Esophagus (tissue), 2 donors: ENCODE results near the gene MYO15A. TPM values are rescaled to one million over a fixed set of nuclear protein-coding genes. Genes with fewer than 3 reads are reported as not detected.

Experiments used
- H3K27ac ChIP-seq, 2 donors: one replicate each; pipeline ENCODE4 v1.5.1; 2013; ENCODE audit warnings: low read depth in 2 of 2, mild to moderate bottlenecking in 2 of 2, inconsistent platforms in 1 of 2, low read length in 1 of 2, moderate library complexity in 1 of 2
- H3K27me3 ChIP-seq, 2 donors: one replicate each; pipeline ENCODE4 v1.6.1; 2013; ENCODE audit warnings: low read length in 2 of 2, control low read depth in 1 of 2, mild to moderate bottlenecking in 1 of 2; ENCODE audit not compliant: insufficient read depth in 2 of 2, control insufficient read depth in 1 of 2
- H3K36me3 ChIP-seq, 2 donors: one replicate each; pipeline ENCODE4 v1.6.1; 2013; ENCODE audit warnings: low read length in 1 of 2; ENCODE audit not compliant: control insufficient read depth in 2 of 2, insufficient read depth in 2 of 2
- H3K4me1 ChIP-seq, 2 donors: one replicate each; pipeline ENCODE4 v1.6.1; 2013; ENCODE audit warnings: low read length in 1 of 2; ENCODE audit not compliant: control insufficient read depth in 2 of 2, insufficient read depth in 2 of 2
- H3K4me3 ChIP-seq, 2 donors: one replicate each; pipeline ENCODE4 v1.5.1; 2013; ENCODE audit warnings: low read length in 2 of 2, mild to moderate bottlenecking in 2 of 2, low read depth in 1 of 2, moderate library complexity in 1 of 2
- H3K9me3 ChIP-seq, 2 donors: one replicate each; pipeline ENCODE4 v1.6.1; 2013; ENCODE audit warnings: mild to moderate bottlenecking in 2 of 2, low read depth in 1 of 2, low read length in 1 of 2, moderate library complexity in 1 of 2; ENCODE audit not compliant: control insufficient read depth in 2 of 2, insufficient read depth in 1 of 2
- WGBS, 2 donors: extraction: QIAGEN DNeasy Blood & Tissue Kit; methylation state at CpG; one replicate each; pipeline ENCODE4 v1.1.7; 2013; 5-methylcytosine and 5-hydroxymethylcytosine counted together
- polyA plus RNA-seq, 2 donors: library from polyadenylated mRNA; stranded (reverse); fragments of 200-250 nt; gene quantifications; one replicate each; pipeline ENCODE4 v1.2.3, GENCODE V29; 2013
- donor health status: healthy with polysubstance abuse.
- donor health status: Bipolar disorder and iron deficiency.

Gene MYO15A
- polyA plus RNA-seq, 2 donors, result 0.51 to 0.68 TPM

DNA sequence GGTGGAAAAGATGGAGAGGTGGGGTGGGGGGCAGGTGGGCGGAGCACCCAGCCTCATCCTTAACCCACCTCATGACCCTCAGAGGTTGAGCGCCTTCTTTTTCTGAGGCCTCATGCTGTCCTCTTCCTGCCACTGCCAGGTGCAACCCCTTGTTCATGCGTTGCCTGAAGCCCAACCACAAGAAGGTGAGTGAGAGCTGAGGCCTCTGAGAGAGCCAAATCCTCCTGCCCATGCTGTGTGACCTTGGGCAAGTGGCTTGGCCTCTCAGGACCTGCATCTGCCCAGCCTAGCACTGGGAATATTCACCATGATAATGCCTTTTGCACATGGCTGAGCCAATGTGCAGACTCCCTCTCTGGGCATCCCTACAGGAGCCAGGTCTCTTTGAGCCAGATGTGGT, 32.1 kb downstream of the MYO15A start:
- Histone ChIP-seq H3K27me3 (no peaks in the 10 kb centered on the region), H3K9me3 (no peaks in the 10 kb centered on the region), H3K4me1 (no peaks in the 10 kb centered on the region), H3K4me3 (no peak overlapping the region), H3K36me3 (no peaks in the 10 kb centered on the region), H3K27ac (no peak overlapping the region)
- WGBS, 2 donors, result 73 to 87% methylated on average over 3 of the region's 3 CpGs

DNA sequence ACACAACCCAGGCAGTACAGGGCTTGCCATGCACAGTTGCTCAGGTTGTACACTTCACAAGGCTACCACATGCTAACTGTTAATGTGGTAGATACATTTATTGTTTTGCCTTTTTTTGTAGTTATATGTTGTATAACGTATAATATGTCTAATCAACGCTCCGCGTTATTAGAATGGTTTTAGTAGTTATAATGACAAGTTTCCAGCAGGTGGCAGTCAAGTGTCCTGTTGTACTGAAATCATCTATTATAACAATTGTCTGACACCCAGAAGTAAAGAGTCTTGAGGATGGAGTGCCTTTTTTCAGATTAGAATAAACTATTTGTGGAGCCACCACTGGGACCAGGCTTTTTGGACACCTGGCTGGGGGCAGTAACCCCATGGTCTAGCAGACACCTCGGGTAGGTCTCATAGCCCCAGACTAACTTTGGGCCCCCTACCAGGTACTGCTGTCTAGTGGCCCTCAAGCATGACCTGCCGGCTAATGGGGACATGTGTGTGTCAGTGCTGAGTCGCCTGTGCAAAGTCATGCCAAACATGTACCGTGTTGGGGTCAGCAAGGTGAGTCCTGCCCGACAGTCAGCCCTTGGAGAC, 32.8 kb downstream of the MYO15A start:
- Histone ChIP-seq H3K4me3 (no peak overlapping the region), H3K9me3 (no peaks in the 10 kb centered on the region), H3K36me3 (no peaks in the 10 kb centered on the region), H3K27ac (no peak overlapping the region), H3K27me3 (no peaks in the 10 kb centered on the region), H3K4me1 (no peaks in the 10 kb centered on the region)
- 24 to 28% methylated on average over 9 of the region's 9 CpGs for WGBS, 2 donors

DNA sequence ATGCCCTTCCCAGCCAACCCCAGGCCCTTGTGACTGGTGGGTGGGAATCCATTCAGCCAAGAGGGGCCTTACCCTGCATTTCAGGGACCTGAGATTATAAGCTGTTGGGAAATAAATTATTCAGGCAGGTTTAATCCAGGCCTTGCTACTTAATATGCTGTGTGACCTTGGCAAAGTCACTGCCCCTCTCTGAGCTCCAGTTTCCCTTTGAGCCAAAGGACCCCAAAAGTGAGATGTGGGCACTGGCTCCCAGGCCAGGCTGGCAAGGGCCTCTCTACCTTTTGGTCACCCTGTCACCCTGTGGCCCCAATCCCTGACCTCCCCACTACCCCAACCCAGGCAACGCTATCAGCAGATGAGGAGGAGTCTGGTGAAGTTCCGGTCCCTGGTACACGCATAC, 33.9 kb downstream of the MYO15A start:
- H3K36me3 ChIP-seq, result no peaks in the 10 kb centered on the region
- H3K9me3 ChIP-seq, result no peaks in the 10 kb centered on the region
- WGBS, 2 donors, result 92% methylated on average over 3 of the region's 3 CpGs
- no peaks in the 10 kb centered on the region for H3K27me3 ChIP-seq
- H3K4me3 ChIP-seq, result no peak overlapping the region
- no peak overlapping the region for H3K27ac ChIP-seq
- peaks cover 0 to 2% of the 10 kb centered on the region in 2 donors for H3K4me1 ChIP-seq

DNA sequence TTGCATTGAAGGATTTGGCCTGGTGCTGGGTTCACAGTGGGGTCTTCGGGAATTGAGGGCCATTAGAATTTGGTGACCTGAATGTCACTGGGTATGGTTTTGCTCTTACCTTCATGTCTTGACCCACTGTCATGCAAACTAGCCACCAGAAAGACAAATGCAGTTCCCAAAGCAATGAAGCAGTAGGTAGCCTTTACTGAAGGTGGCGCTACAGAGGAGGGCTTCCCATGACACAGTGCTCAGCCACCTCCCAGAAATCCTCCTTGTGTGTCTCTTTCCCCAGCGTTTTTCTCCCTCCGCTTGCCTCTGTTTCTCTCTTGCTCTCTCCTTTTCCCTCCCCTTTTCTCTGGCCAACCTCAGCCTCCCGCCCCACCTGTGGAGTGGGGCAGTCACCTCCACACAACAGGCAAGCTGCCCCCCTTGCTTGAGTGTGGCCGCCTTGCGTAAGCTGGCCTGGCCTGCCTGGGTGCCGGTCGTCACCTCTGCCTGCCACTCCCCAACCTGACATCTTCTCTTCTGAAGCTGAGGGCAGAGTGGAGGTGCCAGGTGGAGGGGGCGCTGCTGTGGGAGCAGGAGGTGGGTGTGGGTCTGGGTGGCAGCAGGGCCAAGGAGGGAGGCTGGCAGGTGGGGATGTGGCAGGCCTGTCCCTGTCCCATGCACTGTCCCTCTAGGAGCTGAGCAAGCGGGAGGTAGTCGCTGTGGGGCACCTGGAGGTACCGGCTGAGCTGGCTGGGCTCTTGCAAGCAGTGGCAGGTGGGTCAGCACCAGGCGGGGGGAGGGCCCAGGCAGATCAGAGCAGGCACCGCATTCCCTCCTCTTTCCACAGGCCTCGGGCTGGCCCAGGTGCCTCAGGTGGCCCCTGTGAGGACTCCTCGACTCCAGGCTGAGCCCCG, 34.7 kb downstream of the MYO15A start:
- H3K27me3 ChIP-seq, result no peaks in the 10 kb centered on the region
- 61 to 74% methylated on average over 16 to 18 of the region's 18 CpGs for WGBS, 2 donors
- H3K36me3 ChIP-seq, result no peaks in the 10 kb centered on the region
- peaks cover 0 to 2% of the 10 kb centered on the region in 2 donors for H3K4me1 ChIP-seq
- H3K9me3 ChIP-seq, result no peaks in the 10 kb centered on the region
- no peak overlapping the region for H3K27ac ChIP-seq
- H3K4me3 ChIP-seq, result no peak overlapping the region

DNA sequence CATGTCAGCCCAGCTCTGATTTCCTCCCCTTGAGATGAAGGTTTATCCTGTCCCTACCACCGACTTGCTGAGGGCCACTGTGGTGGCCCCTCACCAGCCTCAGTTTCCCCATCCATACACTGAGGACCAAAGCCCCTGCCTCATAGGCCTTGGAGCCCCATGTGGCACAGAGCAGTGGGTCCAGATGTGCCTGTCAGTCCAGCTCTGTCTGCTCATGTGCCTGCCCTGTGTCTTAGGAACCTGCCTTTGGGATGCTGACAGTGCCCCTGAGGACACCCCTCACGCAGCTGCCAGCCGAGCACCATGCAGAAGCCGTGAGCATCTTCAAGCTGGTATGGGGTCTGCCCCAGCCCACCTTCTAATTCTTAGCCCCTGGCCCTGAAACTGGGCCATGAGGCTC, 35.7 kb downstream of the MYO15A start:
- no peak overlapping the region for H3K27ac ChIP-seq

DNA sequence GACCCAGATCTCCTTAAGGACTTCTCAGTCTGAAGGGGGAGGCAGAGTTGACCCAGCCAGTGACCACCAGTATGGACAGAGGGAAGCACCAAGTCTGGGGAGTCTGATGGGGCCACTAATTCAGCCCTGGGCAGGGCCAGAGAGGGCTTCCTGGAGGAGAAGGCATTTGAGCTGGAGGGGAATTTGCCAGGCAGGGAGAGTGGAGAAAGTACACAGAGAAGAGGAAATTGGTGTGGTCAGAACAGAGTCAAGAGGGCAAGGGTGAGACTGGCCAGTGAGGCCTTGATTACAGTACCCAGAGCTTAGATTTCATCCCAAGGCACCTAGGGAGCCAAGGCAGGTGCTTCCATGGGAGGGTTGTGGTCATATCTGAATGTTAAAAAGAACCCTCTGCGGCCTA, 36.3 kb downstream of the MYO15A start:
- no peak overlapping the region for H3K27ac ChIP-seq

More for the DNA sequence above, 35.7 kb downstream of the MYO15A start:
- no peaks in the 10 kb centered on the region for H3K36me3 ChIP-seq
- no peaks in the 10 kb centered on the region for H3K9me3 ChIP-seq
- H3K4me1 ChIP-seq, result peaks cover 0 to 2% of the 10 kb centered on the region in 2 donors
- no peaks in the 10 kb centered on the region for H3K27me3 ChIP-seq
- no peak overlapping the region for H3K4me3 ChIP-seq
- WGBS, 2 donors, result 82 to 83% methylated on average over 4 of the region's 4 CpGs

DNA sequence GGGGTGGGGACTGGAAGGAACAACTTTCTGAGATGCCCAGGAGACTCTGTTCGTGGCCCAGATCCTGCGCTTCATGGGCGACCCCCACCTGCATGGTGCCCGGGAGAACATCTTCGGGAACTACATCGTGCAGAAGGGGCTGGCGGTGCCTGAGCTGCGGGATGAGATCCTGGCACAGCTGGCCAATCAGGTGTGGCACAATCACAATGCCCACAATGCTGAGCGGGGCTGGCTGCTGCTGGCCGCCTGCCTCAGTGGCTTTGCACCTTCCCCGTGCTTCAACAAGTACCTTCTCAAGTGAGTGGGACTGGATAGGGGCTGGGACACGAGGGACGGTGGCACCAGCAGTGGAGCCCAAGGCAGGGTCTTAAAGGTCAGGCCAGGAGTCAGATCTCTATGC, 37.3 kb downstream of the MYO15A start:
- Histone ChIP-seq H3K27me3 (no peaks in the 10 kb centered on the region), H3K27ac (no peak overlapping the region), H3K36me3 (no peaks in the 10 kb centered on the region), H3K4me3 (no peak overlapping the region), H3K9me3 (no peaks in the 10 kb centered on the region), H3K4me1 (peaks cover 0 to 2% of the 10 kb centered on the region in 2 donors)
- WGBS, 2 donors, result 86 to 88% methylated on average over 13 of the region's 13 CpGs

More for the DNA sequence above, 36.3 kb downstream of the MYO15A start:
- Histone ChIP-seq H3K27me3 (no peaks in the 10 kb centered on the region), H3K9me3 (no peaks in the 10 kb centered on the region), H3K4me1 (peaks cover 0 to 2% of the 10 kb centered on the region in 2 donors), H3K4me3 (no peak overlapping the region), H3K36me3 (no peaks in the 10 kb centered on the region)
- 90 to 100% methylated on average over 1 of the region's 1 CpG for WGBS, 2 donors

DNA sequence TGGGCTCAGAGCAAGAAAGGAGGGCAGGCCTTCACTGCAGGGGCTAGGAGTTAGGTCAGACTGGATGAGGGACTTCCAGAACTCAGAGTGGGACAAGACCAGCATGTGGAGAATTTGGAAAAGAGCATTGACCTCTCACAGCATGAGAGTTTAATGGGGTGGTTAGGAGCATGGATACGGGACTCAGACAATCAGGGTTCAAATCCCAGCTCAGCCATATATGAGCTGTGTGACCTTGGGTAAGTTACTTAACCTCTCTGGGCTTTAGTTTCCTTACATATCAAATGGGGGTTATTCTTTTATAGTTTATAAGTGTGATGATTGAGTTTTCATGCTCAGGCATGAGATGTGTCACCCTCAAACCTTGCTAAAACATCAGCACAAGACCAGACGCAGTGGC, 37.7 kb downstream of the MYO15A start:
- 92 to 96% methylated on average over 2 of the region's 2 CpGs for WGBS, 2 donors
- Histone ChIP-seq H3K4me3 (no peak overlapping the region), H3K36me3 (no peaks in the 10 kb centered on the region), H3K4me1 (peaks cover 0 to 2% of the 10 kb centered on the region in 2 donors), H3K27ac (no peak overlapping the region), H3K27me3 (no peaks in the 10 kb centered on the region), H3K9me3 (no peaks in the 10 kb centered on the region)

DNA sequence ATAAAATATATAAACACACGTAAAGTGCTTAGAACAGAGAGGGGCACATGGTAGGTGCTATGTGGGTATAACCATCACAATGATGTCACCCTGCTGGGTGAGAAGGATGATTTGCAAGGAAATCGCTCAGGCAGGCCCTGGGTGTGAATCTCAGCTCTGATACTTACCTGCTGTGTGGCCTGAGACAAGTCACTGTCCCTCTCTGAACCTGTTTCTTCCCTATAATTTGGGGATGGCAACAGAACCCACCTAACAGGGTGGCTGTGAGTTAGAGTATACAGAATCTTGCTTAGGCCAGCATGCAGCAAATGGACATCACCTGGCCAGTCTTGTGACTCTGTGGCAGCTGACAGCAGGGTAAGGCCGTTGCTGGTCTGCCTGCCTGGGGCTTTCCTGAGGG, 38.4 kb downstream of the MYO15A start:
- no peaks in the 10 kb centered on the region for H3K27me3 ChIP-seq
- H3K36me3 ChIP-seq, result no peaks in the 10 kb centered on the region
- H3K4me1 ChIP-seq, result peaks cover 0 to 2% of the 10 kb centered on the region in 2 donors
- H3K27ac ChIP-seq, result no peak overlapping the region
- 77% methylated on average over 3 of the region's 3 CpGs for WGBS, 2 donors
- H3K9me3 ChIP-seq, result no peaks in the 10 kb centered on the region
- no peak overlapping the region for H3K4me3 ChIP-seq
